GM19025 (cell line): ENCODE measurements around the gene HOXB1.

Experiments used
- ATAC-seq: cut with Tn5 transposase; IDR thresholded peaks from one replicate; pipeline ENCODE4 v1.9.1; 2021; ENCODE audit warnings: mild to moderate bottlenecking, low read depth, moderate library complexity; ENCODE audit not compliant: unreplicated experiment

HOXB1 gene

DNA sequence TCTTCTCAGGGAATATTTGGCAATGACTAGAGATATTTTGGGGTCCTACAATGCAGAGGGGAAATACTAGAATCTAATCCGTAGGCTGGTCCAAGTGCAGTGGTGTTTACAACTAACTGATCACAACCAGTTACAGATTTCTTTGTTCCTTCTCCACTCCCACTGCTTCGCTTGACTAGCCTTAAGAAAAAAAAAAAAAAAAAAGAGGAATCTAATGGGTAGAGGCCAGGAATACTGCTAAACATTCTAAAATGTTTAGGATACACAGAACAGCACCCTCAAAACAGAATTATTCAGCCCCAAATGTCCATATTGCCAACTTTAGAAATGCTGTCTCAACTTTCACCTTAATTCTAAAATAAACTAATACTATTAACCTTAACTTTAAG, 51.8 kb downstream of the HOXB1 start:
- ATAC-seq: no peak
